ENCODE measurements around the gene CCDC51. TPM values are rescaled to one million over a fixed set of nuclear protein-coding genes. Genes with fewer than 3 reads are reported as not detected.

CCDC51 gene
- polyA plus RNA-seq, 2 of the 4 experiments (the other 2 are of a cell fraction), result 19.8 to 26.7 TPM

GRCh38 chr3:48418140-48418539 lies 21.8 kb downstream of the CCDC51 start:
- Histone ChIP-seq H3K9me3 (no peaks in the 10 kb centered on the region), H3K27ac (no peak overlapping the region), H3K4me2 (no peak overlapping the region), H3K4me3 (no peak overlapping the region), H3K4me1 (no peaks in the 10 kb centered on the region)
- ChIA-PET POLR2A (no interaction called here), CTCF (interaction anchor here (31.5 kb wide), 1 partner anchor 13 kb away, joined by 488 read pairs; the partner anchor contains the start of gene PLXNB1)
- ATAC-seq (no peak), FAIRE-seq (no peak), DNase-seq (ENCODE audit: low read depth in 1 of 2, low spot score in 1 of 2) (no peak)
- TF ChIP-seq NR3C1 (IDR thresholded peaks at IDR 0.05) (no peak), MYC (IDR thresholded peaks at IDR 0.05; ENCODE audit: borderline replicate concordance, low read length) (no peak), FOSL2 (IDR thresholded peaks at IDR 0.05) (no peak), FOSL2 (CRISPR knock-in tag; IDR thresholded peaks at IDR 0.05) (no peak), MAZ (IDR thresholded peaks at IDR 0.05; ENCODE audit: borderline replicate concordance, low read depth, low read length) (no peak), RNF2 (IDR thresholded peaks at IDR 0.05; ENCODE audit: borderline replicate concordance, low read depth) (no peak)
- WGBS (ENCODE audit: missing lambda C conversion rate), result 79% methylated on average over 8 of the region's 17 CpGs

GRCh38 chr3:48417529-48418108 lies 22.3 kb downstream of the CCDC51 start:
- no peaks in the 10 kb centered on the region for H3K9me3 ChIP-seq
- 100% methylated on average over 4 of the region's 14 CpGs for WGBS (ENCODE audit: missing lambda C conversion rate)
- H3K4me3 ChIP-seq, result no peak overlapping the region
- ChIA-PET POLR2A (no interaction called here), CTCF (interaction anchor here (31.5 kb wide), 1 partner anchor 14 kb away, joined by 488 read pairs; the partner anchor contains the start of gene PLXNB1)
- TF ChIP-seq ZNF302 (CRISPR knock-in tag; IDR thresholded peaks at IDR 0.05) (no peak), PHF8 (IDR thresholded peaks at IDR 0.05; ENCODE audit: borderline replicate concordance, low read depth) (no peak), MAX (IDR thresholded peaks at IDR 0.05) (no peak), HOXB5 (CRISPR knock-in tag; IDR thresholded peaks at IDR 0.05) (no peak), FOXS1 (CRISPR knock-in tag; IDR thresholded peaks at IDR 0.05) (no peak), ELK1 (IDR thresholded peaks at IDR 0.05; ENCODE audit: low read depth, low read length) (no peak), BCL3 (IDR thresholded peaks at IDR 0.05) (no peak), E2F6 (IDR thresholded peaks at IDR 0.05; ENCODE audit: borderline replicate concordance, low read depth) (no peak), PBX3 (IDR thresholded peaks at IDR 0.05) (no peak), KDM5A (IDR thresholded peaks at IDR 0.05) (no peak)
- H3K4me2 ChIP-seq, result no peak overlapping the region
- no peak for DNase-seq (ENCODE audit: low read depth in 1 of 2, low spot score in 1 of 2)
- no peak for FAIRE-seq
- no peaks in the 10 kb centered on the region for H3K4me1 ChIP-seq
- ATAC-seq, result no peak
- H3K27ac ChIP-seq, result no peak overlapping the region

- no peak for TF ChIP-seq USF2 (IDR thresholded peaks at IDR 0.05)
- no peak for TF ChIP-seq HES2 (IDR thresholded peaks at IDR 0.05)
- no peak for TF ChIP-seq EP300 (IDR thresholded peaks at IDR 0.05)
- no peak for TF ChIP-seq RARB (CRISPR knock-in tag; IDR thresholded peaks at IDR 0.05)
- ATAC-seq, result no peak
- WGBS (ENCODE audit: missing lambda C conversion rate), result 92% methylated on average over 4 of the region's 4 CpGs
- no peak for DNase-seq (ENCODE audit: low read depth in 1 of 2, low spot score in 1 of 2)
- Histone ChIP-seq H3K4me3 (no peak overlapping the region), H3K9me3 (no peaks in the 10 kb centered on the region), H3K27ac (no peak overlapping the region), H3K4me1 (no peaks in the 10 kb centered on the region), H3K4me2 (no peak overlapping the region)
- ChIA-PET CTCF (interaction anchor here (1.9 to 31.5 kb wide), 2 partner anchors 15 to 16 kb away, joined by 10 to 488 read pairs; partner anchors contain the start of gene PLXNB1), POLR2A (no interaction called here)
- FAIRE-seq, result no peak
Measured at GRCh38 chr3:48416546-48416945, 23.4 kb downstream of the CCDC51 start.

All from A549 (cell line).